Keratinocyte (primary cell): ENCODE results near the gene BMP7. TPM values are rescaled to one million over a fixed set of nuclear protein-coding genes. Genes with fewer than 3 reads are reported as not detected.

Experiments used
- DNase-seq: peaks from one replicate; pipeline ENCODE4 v3.0.0-alpha.2; 2011; ENCODE audit warnings: low read depth, missing footprints, low spot score
- FAIRE-seq: peaks from 2 replicates; lab custom pipeline; 2011; peaks lifted over from hg19 to GRCh38; lab: Jason Lieb, UNC
- H2AFZ ChIP-seq: 2 replicates; pipeline ENCODE4 v1.6.0; 2012; ENCODE audit warnings: low read length, control low read depth, inconsistent platforms; ENCODE audit not compliant: control insufficient read depth
- H3K27ac ChIP-seq: 2 replicates; pipeline ENCODE4 v1.5.1; 2011; ENCODE audit warnings: low read length; ENCODE audit not compliant: control insufficient read depth, insufficient read depth
- H3K27me3 ChIP-seq: 3 replicates; pipeline ENCODE4 v1.6.0; 2011; ENCODE audit warnings: low read length; ENCODE audit not compliant: control insufficient read depth, insufficient read depth; ENCODE audit errors: extremely low read depth
- H3K36me3 ChIP-seq, 2 experiments: 2 replicates in 1 of 2; 3 replicates in 1 of 2; pipeline ENCODE4 v1.5.1; 2011; ENCODE audit warnings: low read length in 2 of 2, mild to moderate bottlenecking in 1 of 2; ENCODE audit not compliant: control insufficient read depth in 2 of 2, insufficient read depth in 2 of 2; ENCODE audit errors: extremely low read depth in 1 of 2
- H3K4me1 ChIP-seq: 3 replicates; pipeline ENCODE4 v1.5.1; 2011; ENCODE audit warnings: low read length; ENCODE audit not compliant: control insufficient read depth, insufficient read depth; ENCODE audit errors: extremely low read depth
- H3K4me2 ChIP-seq: 3 replicates; pipeline ENCODE4 v1.6.0; 2011; ENCODE audit warnings: low read depth, low read length; ENCODE audit not compliant: control insufficient read depth, insufficient read depth; ENCODE audit errors: extremely low read depth
- H3K4me3 ChIP-seq, 3 experiments: fragments of 200-600 bp in 1 of 3; sonication (generic) in 1 of 3; 2 replicates in 2 of 3; 3 replicates in 1 of 3; pipeline ENCODE4 v1.5.1; 2011 to 2016; ENCODE audit warnings: low read length in 3 of 3, mild to moderate bottlenecking in 3 of 3, control low read depth in 2 of 3, inconsistent platforms in 1 of 3, low read depth in 1 of 3, mixed read lengths in 1 of 3, mixed run types in 1 of 3, moderate library complexity in 1 of 3; ENCODE audit not compliant: control insufficient read depth in 2 of 3, insufficient read depth in 2 of 3; ENCODE audit errors: extremely low read depth in 1 of 3
- H3K79me2 ChIP-seq: 2 replicates; pipeline ENCODE4 v1.6.0; 2012; ENCODE audit warnings: low read length; ENCODE audit not compliant: control insufficient read depth, insufficient read depth
- H3K9ac ChIP-seq: 3 replicates; pipeline ENCODE4 v1.6.0; 2011; ENCODE audit warnings: low read length; ENCODE audit not compliant: control insufficient read depth, insufficient read depth; ENCODE audit errors: extremely low read depth
- H3K9me1 ChIP-seq: 3 replicates; pipeline ENCODE4 v1.6.0; 2011; ENCODE audit warnings: low read length; ENCODE audit not compliant: control insufficient read depth, insufficient read depth; ENCODE audit errors: extremely low read depth
- H3K9me3 ChIP-seq: 2 replicates; pipeline ENCODE4 v1.5.1; 2012; ENCODE audit warnings: low read depth, low read length; ENCODE audit not compliant: control insufficient read depth
- H4K20me1 ChIP-seq: 3 replicates; pipeline ENCODE4 v1.6.0; 2011; ENCODE audit warnings: low read length; ENCODE audit not compliant: control insufficient read depth, insufficient read depth; ENCODE audit errors: extremely low read depth
- EZH2 ChIP-seq: IDR thresholded peaks from one replicate; pipeline ENCODE4 v1.6.1; 2012; ENCODE audit warnings: inconsistent platforms, mild to moderate bottlenecking, low read length, moderate library complexity
- dilution Hi-C: fragments of 300-500 bp; cut with MboI; formaldehyde crosslinking; loops from one replicate; pipeline ENCODE4 v1.7.0; 2020; ENCODE audit warnings: low sequenced_read_pairs; ENCODE audit not compliant: extremely low pct_ligation_motif_present
- polyA plus RNA-seq, 5 experiments: library from polyadenylated mRNA; depleted of rRNA in 3 of 5; stranded (reverse) in 3 of 5; stranded (forward) in 1 of 5; unstranded in 1 of 5; fragments of >200 nt; gene quantifications; 1 replicate in 1 of 5; 2 replicates in 3 of 5; 3 replicates in 1 of 5; pipeline versions ENCODE4 v1.2.1 to v1.2.3, GENCODE V29; 2011 to 2012; ENCODE audit warnings: missing spikeins in 2 of 5, low read depth in 1 of 5, low replicate concordance in 1 of 5
- TF ChIP-seq, protein P1 (sequence below), 3 experiments: IDR thresholded peaks in 1 of 3; conservative IDR thresholded peaks in 1 of 3; optimal IDR thresholded peaks in 1 of 3; 2 replicates in 2 of 3; 3 replicates in 1 of 3; pipeline versions ENCODE3 to v1.5.1; 2011; ENCODE audit warnings: low read length in 3 of 3, mild to moderate bottlenecking in 3 of 3, moderate library complexity in 2 of 3, control low read depth in 1 of 3, inconsistent platforms in 1 of 3; ENCODE audit not compliant: insufficient read depth in 2 of 3; ENCODE audit errors: extremely low read depth in 1 of 3

The BMP7 gene
- polyA plus RNA-seq, 1 donor (not counting 4 experiments of a cell fraction or from before 2014, with no cell fraction given) = 0.29 TPM

DNA sequence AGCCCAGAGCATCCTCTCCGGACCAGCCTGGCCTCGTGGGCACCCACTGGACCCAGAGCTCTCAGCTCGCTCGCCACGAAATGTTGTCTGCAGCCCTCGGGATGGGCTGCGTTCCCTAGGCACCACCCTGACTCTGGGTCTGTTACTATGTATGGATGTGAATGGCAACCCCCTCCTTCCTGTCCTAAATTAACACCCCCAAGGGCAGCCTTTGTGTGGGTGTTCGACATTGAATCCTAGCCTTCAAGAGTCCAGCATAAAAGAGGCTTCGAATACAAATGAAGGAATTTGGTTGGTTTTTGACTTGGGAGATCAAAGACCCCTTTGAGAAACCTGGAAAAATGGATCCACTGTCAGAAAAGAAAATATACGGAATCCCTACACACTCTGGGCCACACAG lies 86.1 kb downstream of the BMP7 start:
- H3K4me3 ChIP-seq = no peak overlapping the region
- no peak overlapping the region for H3K9ac ChIP-seq
- no peaks in the 10 kb centered on the region for H3K36me3 ChIP-seq
- no peak overlapping the region for H3K27ac ChIP-seq
- peaks cover 12% of the 10 kb centered on the region for H3K4me1 ChIP-seq
- no peaks in the 10 kb centered on the region for H4K20me1 ChIP-seq
- no peaks in the 10 kb centered on the region for H3K9me3 ChIP-seq
- no peaks in the 10 kb centered on the region for H3K9me1 ChIP-seq
- peaks cover 4% of the 10 kb centered on the region for H3K27me3 ChIP-seq
- FAIRE-seq (no peak), DNase-seq (no peak)
- H2AFZ ChIP-seq = no peak overlapping the region
- H3K4me2 ChIP-seq = no peak overlapping the region
- dilution Hi-C loops = no loop called here
- TF ChIP-seq, protein P1, sequence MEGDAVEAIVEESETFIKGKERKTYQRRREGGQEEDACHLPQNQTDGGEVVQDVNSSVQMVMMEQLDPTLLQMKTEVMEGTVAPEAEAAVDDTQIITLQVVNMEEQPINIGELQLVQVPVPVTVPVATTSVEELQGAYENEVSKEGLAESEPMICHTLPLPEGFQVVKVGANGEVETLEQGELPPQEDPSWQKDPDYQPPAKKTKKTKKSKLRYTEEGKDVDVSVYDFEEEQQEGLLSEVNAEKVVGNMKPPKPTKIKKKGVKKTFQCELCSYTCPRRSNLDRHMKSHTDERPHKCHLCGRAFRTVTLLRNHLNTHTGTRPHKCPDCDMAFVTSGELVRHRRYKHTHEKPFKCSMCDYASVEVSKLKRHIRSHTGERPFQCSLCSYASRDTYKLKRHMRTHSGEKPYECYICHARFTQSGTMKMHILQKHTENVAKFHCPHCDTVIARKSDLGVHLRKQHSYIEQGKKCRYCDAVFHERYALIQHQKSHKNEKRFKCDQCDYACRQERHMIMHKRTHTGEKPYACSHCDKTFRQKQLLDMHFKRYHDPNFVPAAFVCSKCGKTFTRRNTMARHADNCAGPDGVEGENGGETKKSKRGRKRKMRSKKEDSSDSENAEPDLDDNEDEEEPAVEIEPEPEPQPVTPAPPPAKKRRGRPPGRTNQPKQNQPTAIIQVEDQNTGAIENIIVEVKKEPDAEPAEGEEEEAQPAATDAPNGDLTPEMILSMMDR (optimal IDR thresholded peaks at IDR 0.05 in 1 of 3, IDR thresholded peaks at IDR 0.05 in 1 of 3, conservative IDR thresholded peaks at IDR 0.05 in 1 of 3; ENCODE audit: extremely low read depth in 1 of 3, insufficient read depth in 2 of 3, low read length in 3 of 3) = no peak
- no peak for TF ChIP-seq EZH2
- no peaks in the 10 kb centered on the region for H3K79me2 ChIP-seq

DNA sequence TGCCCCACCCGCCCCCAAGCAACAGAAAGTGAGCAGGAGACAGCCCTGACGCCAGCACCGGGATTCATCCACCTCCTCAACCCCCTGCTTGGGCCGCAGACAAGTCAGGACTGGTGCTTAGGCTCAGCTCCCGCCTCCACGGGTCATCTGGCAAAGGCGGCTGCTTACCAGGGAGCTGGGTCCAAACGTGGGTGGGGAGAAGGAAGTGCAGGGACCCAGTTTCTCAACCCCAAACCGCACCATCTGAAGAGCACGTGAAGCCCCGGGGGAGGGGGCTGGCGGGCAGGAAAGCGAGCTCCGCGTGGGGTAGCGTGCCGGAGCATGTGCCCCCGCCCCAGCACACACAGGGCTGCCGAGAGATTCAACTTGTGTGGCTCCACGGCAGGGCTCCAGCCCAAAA lies 87.2 kb downstream of the BMP7 start:
- H2AFZ ChIP-seq = peak overlapping the region; percentile 80
- dilution Hi-C loops = no loop called here
- H3K27me3 ChIP-seq = peaks cover 4% of the 10 kb centered on the region
- no peaks in the 10 kb centered on the region for H4K20me1 ChIP-seq
- no peaks in the 10 kb centered on the region for H3K79me2 ChIP-seq
- H3K4me1 ChIP-seq = peaks cover 12% of the 10 kb centered on the region
- peak overlapping the region; percentile 64 for H3K4me2 ChIP-seq
- no peak overlapping the region for H3K4me3 ChIP-seq
- FAIRE-seq (no peak), DNase-seq (peak; percentile 32)
- no peaks in the 10 kb centered on the region for H3K9me1 ChIP-seq
- no peaks in the 10 kb centered on the region for H3K36me3 ChIP-seq
- H3K9ac ChIP-seq = peak overlapping the region; percentile 52
- H3K9me3 ChIP-seq = no peaks in the 10 kb centered on the region
- no peak for TF ChIP-seq EZH2
- TF ChIP-seq, protein P1 (optimal IDR thresholded peaks at IDR 0.05 in 1 of 3, IDR thresholded peaks at IDR 0.05 in 1 of 3, conservative IDR thresholded peaks at IDR 0.05 in 1 of 3; ENCODE audit: extremely low read depth in 1 of 3, insufficient read depth in 2 of 3, low read length in 3 of 3) = no peak
- no peak overlapping the region for H3K27ac ChIP-seq
